NCI-H146 (cell line): ENCODE measurements around the gene CDKN2A.
A peak's percentile ranks its signal among the peaks of the same experiment; 100 is the strongest.

Experiments
- DNase-seq: peaks from one replicate; lab custom pipeline; 2025; lab: John Stamatoyannopoulos, UW

The CDKN2A gene

DNA sequence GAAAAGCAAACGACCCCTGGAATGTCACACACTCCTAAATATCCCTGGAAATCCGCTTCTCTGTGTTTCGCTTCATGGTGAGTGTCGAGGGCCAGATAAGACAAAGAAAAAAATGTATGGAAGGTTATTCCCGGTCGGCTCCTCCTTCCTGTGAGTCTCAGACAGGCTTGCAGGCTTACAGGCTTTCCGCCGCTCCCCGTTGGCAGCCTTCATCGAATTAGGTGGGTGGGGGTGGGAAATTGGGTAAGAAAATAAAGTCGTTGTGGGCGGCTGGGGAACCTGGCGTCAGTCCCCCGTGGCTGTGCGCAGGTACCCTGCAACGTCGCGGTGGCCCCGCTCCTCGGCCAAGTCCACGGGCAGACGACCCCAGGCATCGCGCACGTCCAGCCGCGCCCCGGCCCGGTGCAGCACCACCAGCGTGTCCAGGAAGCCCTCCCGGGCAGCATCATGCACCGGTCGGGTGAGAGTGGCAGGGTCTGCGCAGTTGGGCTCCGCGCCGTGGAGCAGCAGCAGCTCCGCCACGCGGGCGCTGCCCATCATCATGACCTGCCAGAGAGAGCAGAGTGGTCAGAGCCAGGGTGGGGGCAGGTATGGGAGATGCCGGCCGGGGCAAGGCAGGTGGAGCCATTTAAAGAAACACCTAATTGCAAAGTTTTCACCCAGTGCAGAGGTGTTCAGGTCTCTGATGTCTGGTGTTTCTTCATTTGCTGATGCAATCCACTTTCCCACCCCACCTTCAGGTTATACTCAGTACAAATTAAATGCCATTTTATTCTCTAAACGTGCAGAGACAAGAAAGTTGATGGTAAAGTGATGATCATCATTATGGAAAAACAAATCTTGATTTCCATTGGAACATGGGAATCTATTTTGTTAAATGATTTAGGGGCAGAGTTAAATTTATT lies 11.8 kb upstream of the CDKN2A start:
- DNase-seq: no peak

DNA sequence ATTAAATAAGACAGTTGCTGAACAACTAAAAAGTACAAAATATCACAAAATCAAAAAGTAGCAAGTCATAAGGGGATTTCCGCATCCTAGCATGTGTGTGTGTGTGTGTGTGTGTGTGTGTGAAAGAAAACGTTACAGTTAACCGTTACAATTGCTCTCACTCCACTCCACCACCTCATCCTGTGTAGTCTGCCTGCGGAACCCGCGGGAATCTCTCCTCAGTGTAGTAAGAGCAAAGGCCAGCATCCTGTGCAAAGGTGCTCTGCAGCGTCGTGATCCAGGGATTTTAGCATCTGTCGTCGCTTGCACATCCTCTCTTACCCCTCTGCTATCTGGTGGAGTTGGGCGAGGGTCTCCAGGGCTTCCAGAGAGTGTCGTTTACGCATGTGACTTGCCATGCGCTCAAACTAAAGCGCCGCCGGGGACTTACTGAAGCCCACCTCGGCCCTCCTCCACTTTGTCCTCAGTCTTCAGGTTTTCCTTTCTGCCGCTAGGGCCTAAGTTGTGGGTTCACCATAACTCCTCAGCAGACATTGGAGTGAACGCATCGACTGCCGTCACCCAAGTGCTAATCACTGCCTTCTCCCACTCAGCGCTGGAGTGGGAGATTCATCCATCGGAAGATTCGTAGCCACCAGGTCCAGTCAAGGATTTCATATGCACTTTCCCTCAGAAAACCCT lies 11.0 kb upstream of the CDKN2A start:
- DNase-seq: no peak

- DNase-seq: no peak
Observed at GRCh38 chr9:22002038-22002437, 7.8 kb upstream of the CDKN2A start.

- DNase-seq: no peak
Observed at GRCh38 chr9:21998026-21998425, 3.8 kb upstream of the CDKN2A start.

DNA sequence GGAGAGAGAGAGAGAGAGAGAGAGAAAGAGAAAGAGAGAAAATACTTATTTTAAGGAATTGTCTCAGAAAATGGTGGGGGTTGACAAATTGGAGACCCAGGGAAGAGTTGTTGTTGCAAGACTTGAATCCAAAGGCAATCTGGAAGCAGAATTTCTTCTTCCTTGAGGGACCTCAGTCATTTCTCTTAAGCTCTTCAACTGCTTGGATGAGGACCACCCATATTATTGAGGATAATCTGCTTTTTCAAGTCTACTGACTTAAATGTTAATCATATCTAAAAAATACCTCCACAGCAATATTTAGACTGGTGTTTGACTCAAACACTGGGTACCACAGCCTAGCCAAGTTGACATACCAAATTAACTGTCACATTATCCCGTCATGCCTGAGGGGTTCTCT lies 3.3 kb upstream of the CDKN2A start:
- DNase-seq: no peak

DNA sequence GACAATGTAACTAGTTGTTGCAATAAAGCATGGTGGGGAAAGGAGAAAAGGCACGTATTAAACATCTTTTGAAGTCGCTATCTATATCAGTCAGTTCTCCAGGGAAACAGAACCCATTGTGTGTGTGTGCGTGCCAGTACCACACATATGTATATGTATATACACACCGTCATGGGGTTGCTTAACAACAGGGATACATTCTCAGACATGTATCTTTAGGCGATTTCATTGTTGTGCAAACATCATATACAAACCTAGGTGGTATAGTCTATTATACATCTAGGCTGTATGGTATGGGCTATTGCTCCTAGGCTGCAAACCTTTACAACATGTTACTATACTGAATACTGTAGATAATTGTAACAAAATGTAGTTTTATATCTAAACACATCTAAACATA lies 2.7 kb upstream of the CDKN2A start:
- DNase-seq: no peak

DNA sequence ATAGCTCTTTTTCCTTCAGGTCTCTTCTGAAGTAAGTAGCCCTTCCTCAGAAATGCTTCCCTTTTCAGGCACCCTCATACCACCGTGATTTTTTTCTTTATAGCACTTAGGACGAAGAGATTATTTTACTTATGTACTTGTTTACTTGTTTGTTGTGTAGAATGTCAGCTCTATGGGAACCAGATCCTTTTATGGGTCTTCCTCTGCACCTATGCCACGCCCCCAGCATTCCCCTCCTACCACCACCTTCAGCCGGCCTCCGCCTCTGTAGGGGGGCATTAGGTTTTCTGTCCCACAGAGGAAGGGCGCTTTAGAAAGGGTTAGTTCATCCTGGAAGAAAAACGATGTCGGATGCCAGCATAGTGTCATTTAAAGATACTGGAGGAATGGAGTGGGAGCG lies 2.2 kb upstream of the CDKN2A start:
- DNase-seq: peak; percentile 60

GRCh38 chr9:21995666-21996398 lies 1.6 kb upstream of the CDKN2A start:
- peak; percentile 75 for DNase-seq

GRCh38 chr9:21995006-21995665 lies 944 bp upstream of the CDKN2A start:
- peak; percentile 90 for DNase-seq

DNA sequence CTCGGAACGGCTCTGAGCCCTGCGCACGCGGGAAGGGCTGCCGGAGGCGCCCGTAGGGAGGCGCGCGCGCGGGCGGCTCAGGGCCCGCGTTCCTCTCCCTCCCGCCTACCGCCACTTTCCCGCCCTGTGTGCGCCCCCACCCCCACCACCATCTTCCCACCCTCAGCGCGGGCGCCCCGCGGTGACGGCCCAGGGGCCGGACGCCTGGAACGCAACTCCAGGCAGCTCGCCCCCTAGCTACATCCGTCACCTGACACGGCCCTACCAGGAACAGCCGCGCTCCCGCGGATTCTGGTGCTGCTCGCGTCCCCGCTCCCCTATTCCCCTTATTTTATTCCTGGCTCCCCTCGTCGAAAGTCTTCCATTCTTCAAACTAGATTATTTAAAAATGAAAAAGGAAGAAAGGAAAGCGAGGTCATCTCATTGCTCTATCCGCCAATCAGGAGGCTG lies 389 bp upstream of the CDKN2A start, which contains the start of gene CDKN2B-AS1:
Gene CDKN2B-AS1, plus strand, starts transcription at position 236 of the 450 bp plus-strand sequence.
- peak; percentile 99 for DNase-seq

DNA sequence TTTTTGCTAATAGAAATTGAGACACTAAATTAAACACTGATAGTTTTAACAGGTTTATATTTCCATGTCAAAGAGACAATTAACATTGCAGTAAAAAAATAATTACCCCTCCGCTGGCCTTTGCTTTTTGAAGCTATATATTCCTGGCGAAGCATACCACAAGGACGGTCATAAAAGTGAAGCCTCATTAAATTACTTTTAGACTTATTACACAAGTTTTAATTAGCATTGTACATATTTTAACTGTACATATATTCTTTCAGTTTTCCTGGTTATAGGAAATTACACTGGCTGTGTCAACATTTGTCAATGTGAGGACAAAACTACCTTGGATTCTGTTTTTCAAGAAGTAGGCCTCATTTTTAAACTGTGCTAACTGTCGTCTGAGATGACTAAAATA lies 1.2 kb downstream of the CDKN2A start:
- no peak for DNase-seq

GRCh38 chr9:21991072-21991959 lies 2.9 kb downstream of the CDKN2A start:
- no peak for DNase-seq

DNA sequence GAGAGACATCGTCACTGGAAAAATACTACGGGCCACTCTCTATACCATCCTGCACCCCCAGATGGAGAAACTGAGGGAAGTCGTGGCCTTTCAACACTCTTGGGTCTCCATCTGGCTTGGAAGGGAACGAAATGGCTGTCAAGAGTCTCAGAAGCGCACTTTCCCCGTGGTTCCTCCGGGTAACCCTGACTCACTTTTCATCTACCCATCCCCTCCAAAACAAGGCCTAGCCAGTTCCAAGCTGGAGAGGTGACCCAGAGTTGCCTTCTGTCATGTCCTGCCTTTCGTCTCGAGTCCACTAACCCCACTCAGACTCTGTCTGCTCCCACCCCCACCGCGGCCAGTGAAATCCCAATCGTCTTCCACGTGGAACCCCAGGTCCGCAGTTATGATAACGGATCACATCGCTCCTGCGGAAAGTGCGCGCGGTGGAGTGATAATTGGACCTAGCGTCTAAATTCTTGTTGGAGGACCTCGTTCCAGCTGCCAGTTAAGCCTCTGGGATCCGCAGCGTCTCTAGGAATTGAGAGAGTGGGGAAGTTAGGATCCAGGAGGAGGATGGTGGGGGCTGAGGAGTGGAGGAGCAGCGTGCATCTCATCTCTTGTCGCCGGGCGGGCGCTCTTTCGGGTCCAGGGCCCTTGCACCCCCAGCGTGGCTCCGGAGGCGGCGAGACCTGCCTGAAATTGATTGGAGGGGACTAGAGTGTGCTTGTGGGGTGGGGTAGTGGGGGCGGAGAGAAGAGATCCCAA lies 4.6 kb downstream of the CDKN2A start:
- no peak for DNase-seq

DNA sequence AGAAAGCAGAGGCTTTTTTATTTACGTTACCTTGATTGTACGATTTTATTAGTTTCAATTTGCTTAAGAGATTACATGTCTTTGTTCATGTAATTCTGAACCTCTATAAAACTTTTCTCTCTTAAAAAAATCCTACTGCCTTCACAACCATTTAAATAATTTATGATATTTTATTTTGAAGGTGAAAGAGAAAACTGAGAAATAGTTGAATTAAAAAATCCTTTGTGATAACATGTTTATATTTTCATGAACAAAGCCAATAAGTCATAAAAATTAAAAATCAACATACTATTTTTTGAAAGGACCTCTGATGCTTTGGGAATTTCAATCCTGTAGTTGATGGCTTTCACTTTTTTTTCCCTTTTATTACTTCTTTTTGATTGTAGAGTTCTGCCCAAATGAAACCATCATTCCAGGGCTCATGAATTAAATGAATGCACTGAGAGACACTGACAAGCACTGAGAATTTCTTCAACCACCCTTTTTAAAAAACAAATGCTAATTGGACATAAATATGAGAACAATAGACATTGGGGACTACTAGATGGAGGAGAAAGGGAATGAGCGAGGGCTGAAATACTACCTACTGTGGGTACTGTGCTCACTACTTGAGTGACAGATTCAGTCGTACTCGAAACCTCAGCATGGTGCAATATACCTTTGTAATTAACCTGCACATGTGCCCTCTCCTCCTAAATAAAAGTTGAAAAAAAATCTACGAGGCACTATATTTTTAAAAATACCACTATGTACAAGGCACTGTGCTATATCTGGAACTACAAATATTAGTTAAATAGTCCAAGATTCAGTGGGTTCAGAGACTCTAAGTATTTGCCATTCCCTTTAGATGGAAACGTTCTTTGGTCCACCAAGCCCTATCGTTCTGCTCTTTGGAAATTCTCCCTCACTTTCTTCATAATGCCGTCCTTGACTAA lies 5.9 kb downstream of the CDKN2A start:
- DNase-seq: no peak

GRCh38 chr9:21985964-21986667 lies 8.1 kb downstream of the CDKN2A start:
- DNase-seq: no peak

- DNase-seq: no peak
Observed at GRCh38 chr9:21984101-21984500, 10.1 kb downstream of the CDKN2A start.

DNA sequence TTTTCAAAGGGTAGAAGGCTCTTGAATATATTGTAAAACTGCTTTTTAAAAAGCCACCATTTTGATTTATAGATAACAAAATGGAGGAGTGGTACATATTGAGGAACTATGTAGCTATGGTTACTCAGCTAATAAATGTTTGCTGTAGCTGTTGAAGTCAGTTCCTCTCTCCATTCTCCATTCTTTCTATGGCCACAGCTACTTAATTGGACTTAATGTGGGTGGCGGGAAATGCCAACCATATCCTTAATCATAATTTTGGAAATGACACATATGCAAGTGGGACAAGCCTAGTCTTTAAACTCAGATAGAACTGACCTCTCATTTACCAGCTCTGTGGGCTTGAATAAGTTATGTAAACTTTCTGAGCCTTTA lies 10.6 kb downstream of the CDKN2A start:
- peak; percentile 48 for DNase-seq

- DNase-seq: no peak
Observed at GRCh38 chr9:21982861-21983560, 11.2 kb downstream of the CDKN2A start.
